HepG2 (cell line): ENCODE measurements around the gene SCO1. TPM values are rescaled to one million over a fixed set of nuclear protein-coding genes. Genes with fewer than 3 reads are reported as not detected.
A peak's percentile ranks its signal among the peaks of the same experiment; 100 is the strongest.

ENCODE experiments used
- ADNP ChIP-seq: sonication (generic); formaldehyde crosslinking; IDR thresholded peaks from 2 replicates; pipeline ENCODE4 v1.4.0; 2020; ENCODE audit warnings: missing genetic modification reagents
- ARHGAP35 ChIP-seq: sonication (generic); formaldehyde crosslinking; IDR thresholded peaks from 2 replicates; pipeline ENCODE4 v1.9.0; 2022; ENCODE audit warnings: mild to moderate bottlenecking, inconsistent platforms, moderate library complexity, missing genetic modification reagents, borderline replicate concordance
- CENPX ChIP-seq: sonication (generic); formaldehyde crosslinking; IDR thresholded peaks from 2 replicates; pipeline ENCODE4 v1.9.0; 2021; ENCODE audit warnings: mild to moderate bottlenecking, missing genetic modification reagents, moderate library complexity
- E2F2 ChIP-seq: sonication (generic); formaldehyde crosslinking; IDR thresholded peaks from 2 replicates; pipeline ENCODE4 v1.4.0; 2020; ENCODE audit warnings: missing genetic modification reagents, borderline replicate concordance
- EED ChIP-seq: sonication (generic); formaldehyde crosslinking; IDR thresholded peaks from 2 replicates; pipeline ENCODE4 v1.5.0; 2020; ENCODE audit warnings: mild to moderate bottlenecking, missing genetic modification reagents
- FOXO4 ChIP-seq: sonication (generic); formaldehyde crosslinking; conservative IDR thresholded peaks from 2 replicates; pipeline ENCODE4 v1.8.1; 2023; ENCODE audit warnings: missing genetic modification reagents
- GMEB2 ChIP-seq: IDR thresholded peaks from 2 replicates; pipeline ENCODE4 v1.6.1; 2016; ENCODE audit warnings: missing biosample characterization, missing genetic modification reagents, low read depth
- NFKB2 ChIP-seq: sonication (generic); formaldehyde crosslinking; IDR thresholded peaks from 2 replicates; pipeline ENCODE4 v1.4.0; 2020; ENCODE audit warnings: missing genetic modification reagents, borderline replicate concordance
- NR2C2 ChIP-seq: sonication (generic); formaldehyde crosslinking; IDR thresholded peaks from 2 replicates; pipeline ENCODE4 v1.4.0; 2020; ENCODE audit warnings: missing genetic modification reagents, mild to moderate bottlenecking, moderate library complexity, borderline replicate concordance
- NR2F1 ChIP-seq, 2 experiments: fragments of 450-650 bp in 1 of 2; formaldehyde crosslinking in 1 of 2; IDR thresholded peaks; 2 replicates each; pipeline versions ENCODE4 v1.5.0 to v1.6.1; 2016 to 2020; ENCODE audit warnings: mild to moderate bottlenecking in 1 of 2, missing compliant biosample characterization in 1 of 2, missing genetic modification reagents in 1 of 2, moderate library complexity in 1 of 2
- PCBP2 ChIP-seq: fragments of 200-400 bp; formaldehyde crosslinking; optimal IDR thresholded peaks from 2 replicates; pipeline ENCODE3; 2018; ENCODE audit warnings: low read length, low read depth; ENCODE audit not compliant: poor library complexity, severe bottlenecking
- ZFP36 ChIP-seq: fragments of 150-350 bp; IDR thresholded peaks from 2 replicates; pipeline ENCODE4 v1.6.1; 2018; ENCODE audit warnings: borderline replicate concordance, low read length, low read depth; ENCODE audit not compliant: partially characterized antibody
- ZNF331 ChIP-seq: sonication (generic); formaldehyde crosslinking; IDR thresholded peaks from 2 replicates; pipeline ENCODE4 v1.4.0; 2020; ENCODE audit warnings: missing genetic modification reagents
- ZNF510 ChIP-seq: sonication (generic); formaldehyde crosslinking; IDR thresholded peaks from 2 replicates; pipeline ENCODE4 v1.4.0; 2020; ENCODE audit warnings: low read depth, mild to moderate bottlenecking, missing genetic modification reagents
- ZNF552 ChIP-seq: sonication (generic); formaldehyde crosslinking; IDR thresholded peaks from 2 replicates; pipeline ENCODE4 v1.9.0; 2022; ENCODE audit warnings: missing genetic modification reagents, mild to moderate bottlenecking, borderline replicate concordance
- ZNF644 ChIP-seq: IDR thresholded peaks from 2 replicates; pipeline ENCODE4 v1.6.1; 2016; ENCODE audit warnings: low read depth
- ZNF747 ChIP-seq: sonication (generic); formaldehyde crosslinking; IDR thresholded peaks from 2 replicates; pipeline ENCODE4 v1.8.1; 2023; ENCODE audit warnings: missing genetic modification reagents, mild to moderate bottlenecking, borderline replicate concordance
- ZSCAN21 ChIP-seq: sonication (generic); formaldehyde crosslinking; IDR thresholded peaks from 2 replicates; pipeline ENCODE4 v1.8.0; 2022; ENCODE audit warnings: mild to moderate bottlenecking, missing genetic modification reagents, moderate library complexity, borderline replicate concordance
- polyA plus RNA-seq, 8 experiments: library from polyadenylated mRNA; depleted of rRNA in 3 of 8; stranded (reverse) in 7 of 8; unstranded in 1 of 8; fragments of >200 nt; fragmentation: Illumina TruSeq in 4 of 8; extraction: Trizol in 4 of 8; gene quantifications; 2 replicates each; pipeline versions ENCODE4 v1.2.1 to v1.2.3, GENCODE V29; 2011 to 2016; ENCODE audit warnings: low read depth in 4 of 8, missing spikeins in 1 of 8, mixed read lengths in 1 of 8; ENCODE audit not compliant: insufficient read depth in 1 of 8
- total RNA-seq, 5 experiments: library from RNA; depleted of rRNA; stranded (reverse); fragments of >200 nt; fragmentation: Illumina TruSeq; extraction: Trizol; gene quantifications; 2 replicates each; pipeline ENCODE4 v1.2.3, GENCODE V29; 2016; ENCODE audit warnings: low read depth in 1 of 5
- TF ChIP-seq, protein P1 (sequence below): IDR thresholded peaks from 2 replicates; pipeline ENCODE4 v1.6.1; 2016; ENCODE audit warnings: mild to moderate bottlenecking, missing biosample characterization, missing genetic modification reagents
- TF ChIP-seq, protein P2 (sequence below): sonication (generic); formaldehyde crosslinking; IDR thresholded peaks from 2 replicates; pipeline ENCODE4 v1.4.0; 2020; ENCODE audit warnings: missing genetic modification reagents

Gene SCO1
- total and polyA plus RNA-seq, 2 of the 13 experiments (the other 11 are each of a cell fraction or from before 2014, with no cell fraction given) = 11.4 to 50.3 TPM

DNA sequence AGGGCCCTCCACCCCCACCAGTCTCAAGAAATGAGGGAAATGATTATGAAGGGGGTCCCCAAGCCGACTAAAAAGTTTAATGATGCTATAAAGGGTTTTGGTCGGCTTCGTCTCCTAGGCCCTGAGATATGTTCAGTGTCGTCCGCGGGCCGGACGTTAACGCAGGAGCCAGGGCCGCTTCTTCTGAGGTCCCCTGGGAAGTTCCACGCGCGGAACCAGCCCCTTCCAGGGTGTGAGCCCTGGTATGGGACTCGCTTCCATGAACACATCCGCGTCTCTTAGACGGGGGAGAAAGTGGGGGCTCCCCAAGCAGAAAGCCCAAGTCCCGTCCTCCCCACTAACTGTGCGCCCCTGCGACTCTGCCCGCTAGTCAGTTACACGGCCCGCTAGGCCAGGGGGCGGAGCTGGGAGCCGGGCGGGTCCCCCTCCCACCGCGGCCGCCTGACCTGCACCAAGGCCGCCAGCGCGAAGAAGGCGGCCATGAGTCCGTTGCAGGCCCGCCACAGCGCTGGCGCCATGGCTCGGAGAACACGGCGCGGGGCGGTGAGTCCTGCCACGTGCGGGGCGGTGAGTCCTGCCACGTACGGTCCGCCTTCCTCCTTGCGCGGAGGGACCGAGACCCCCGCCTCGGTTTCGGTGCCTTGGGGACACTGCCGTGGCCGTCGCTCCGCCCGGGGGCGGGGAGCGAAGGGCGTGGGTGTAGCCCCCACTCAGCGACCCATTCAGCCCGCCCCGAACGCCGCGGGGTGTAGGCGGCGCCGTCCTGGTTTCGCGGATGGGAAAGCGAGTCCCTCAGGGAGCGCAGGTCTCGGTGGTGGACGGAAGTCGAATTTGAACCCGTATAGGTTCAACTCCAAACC lies 32.2 kb upstream of the SCO1 start, which contains the start of gene TMEM220 (continued):
- TF ChIP-seq FOXO4 (no peak), ZNF510 (CRISPR knock-in tag) (no peak), ZNF747 (CRISPR knock-in tag) (peak; percentile 23; the same call in 1 of the 2 replicates), ZNF331 (CRISPR knock-in tag) (peak; percentile 46; the same call in 1 of the 2 replicates), E2F2 (peak; percentile 55; the same call in 1 of the 2 replicates), NR2F1 (CRISPR knock-in tag; IDR thresholded peaks at IDR 0.05) (no peak), ADNP (CRISPR knock-in tag) (no peak), ZSCAN21 (CRISPR knock-in tag) (peak; percentile 94), PCBP2 (no peak), NFKB2 (CRISPR knock-in tag) (peak; percentile 61; the same call in 1 of the 2 replicates), CENPX (no peak), NR2C2 (CRISPR knock-in tag) (peak; percentile 53; the same call in 1 of the 2 replicates), ARHGAP35 (CRISPR knock-in tag) (peak; percentile 82; the same call in 1 of the 2 replicates), GMEB2 (CRISPR knock-in tag) (no peak), ZFP36 (no peak), ZNF552 (peak; percentile 83), ZNF644 (CRISPR knock-in tag) (peak; percentile 56; the same call in 1 of the 2 replicates), EED (peak; percentile 33; the same call in 1 of the 2 replicates)
- TF ChIP-seq, protein P1, sequence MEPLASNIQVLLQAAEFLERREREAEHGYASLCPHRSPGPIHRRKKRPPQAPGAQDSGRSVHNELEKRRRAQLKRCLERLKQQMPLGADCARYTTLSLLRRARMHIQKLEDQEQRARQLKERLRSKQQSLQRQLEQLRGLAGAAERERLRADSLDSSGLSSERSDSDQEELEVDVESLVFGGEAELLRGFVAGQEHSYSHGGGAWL (CRISPR knock-in tag) = peak; percentile 82; the same call in 1 of the 2 replicates
- TF ChIP-seq, protein P2, sequence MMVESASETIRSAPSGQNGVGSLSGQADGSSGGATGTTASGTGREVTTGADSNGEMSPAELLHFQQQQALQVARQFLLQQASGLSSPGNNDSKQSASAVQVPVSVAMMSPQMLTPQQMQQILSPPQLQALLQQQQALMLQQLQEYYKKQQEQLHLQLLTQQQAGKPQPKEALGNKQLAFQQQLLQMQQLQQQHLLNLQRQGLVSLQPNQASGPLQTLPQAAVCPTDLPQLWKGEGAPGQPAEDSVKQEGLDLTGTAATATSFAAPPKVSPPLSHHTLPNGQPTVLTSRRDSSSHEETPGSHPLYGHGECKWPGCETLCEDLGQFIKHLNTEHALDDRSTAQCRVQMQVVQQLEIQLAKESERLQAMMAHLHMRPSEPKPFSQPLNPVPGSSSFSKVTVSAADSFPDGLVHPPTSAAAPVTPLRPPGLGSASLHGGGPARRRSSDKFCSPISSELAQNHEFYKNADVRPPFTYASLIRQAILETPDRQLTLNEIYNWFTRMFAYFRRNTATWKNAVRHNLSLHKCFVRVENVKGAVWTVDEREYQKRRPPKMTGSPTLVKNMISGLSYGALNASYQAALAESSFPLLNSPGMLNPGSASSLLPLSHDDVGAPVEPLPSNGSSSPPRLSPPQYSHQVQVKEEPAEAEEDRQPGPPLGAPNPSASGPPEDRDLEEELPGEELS (CRISPR knock-in tag) = peak; percentile 39
